Measurements from ENCODE around the gene HABP4. TPM values are rescaled to one million over a fixed set of nuclear protein-coding genes. Genes with fewer than 3 reads are reported as not detected.

Gene HABP4
- total and polyA plus RNA-seq, 10 of the 15 experiments (the other 5 are each of a cell fraction or from before 2014, with no cell fraction given), result 1.6 to 15.4 (median 11.6) TPM

DNA sequence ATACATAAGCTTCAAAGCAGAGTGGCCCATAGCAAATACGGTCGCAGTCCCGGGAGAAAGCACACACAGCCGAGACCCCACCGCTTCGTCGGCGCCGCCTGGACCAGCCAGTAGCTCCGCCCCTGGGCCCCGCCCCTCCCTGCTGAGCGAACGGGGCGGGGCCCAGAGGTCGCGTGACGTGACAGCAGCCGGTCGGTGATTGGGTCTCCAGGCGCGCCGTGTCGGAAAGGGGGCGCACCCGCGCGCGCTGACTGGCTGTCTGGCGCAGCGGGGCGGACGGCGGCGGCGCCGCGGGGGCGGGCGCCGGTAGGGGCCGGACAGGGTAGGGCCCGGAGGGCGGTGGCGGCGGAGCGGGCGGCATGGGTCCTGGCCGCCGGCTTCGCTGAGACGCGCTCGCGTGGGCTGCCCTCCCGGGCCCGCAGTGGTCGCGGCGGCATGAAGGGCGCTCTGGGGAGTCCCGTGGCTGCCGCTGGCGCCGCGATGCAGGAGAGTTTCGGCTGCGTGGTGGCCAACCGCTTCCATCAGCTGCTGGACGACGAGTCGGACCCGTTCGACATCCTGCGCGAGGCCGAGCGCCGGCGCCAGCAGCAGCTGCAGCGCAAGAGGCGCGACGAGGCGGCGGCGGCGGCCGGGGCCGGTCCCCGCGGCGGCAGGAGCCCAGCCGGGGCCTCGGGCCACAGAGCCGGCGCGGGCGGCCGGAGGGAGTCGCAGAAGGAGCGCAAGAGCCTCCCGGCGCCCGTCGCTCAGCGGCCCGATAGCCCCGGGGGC, at the start of gene HABP4 (continued):
- TF ChIP-seq, protein P1, sequence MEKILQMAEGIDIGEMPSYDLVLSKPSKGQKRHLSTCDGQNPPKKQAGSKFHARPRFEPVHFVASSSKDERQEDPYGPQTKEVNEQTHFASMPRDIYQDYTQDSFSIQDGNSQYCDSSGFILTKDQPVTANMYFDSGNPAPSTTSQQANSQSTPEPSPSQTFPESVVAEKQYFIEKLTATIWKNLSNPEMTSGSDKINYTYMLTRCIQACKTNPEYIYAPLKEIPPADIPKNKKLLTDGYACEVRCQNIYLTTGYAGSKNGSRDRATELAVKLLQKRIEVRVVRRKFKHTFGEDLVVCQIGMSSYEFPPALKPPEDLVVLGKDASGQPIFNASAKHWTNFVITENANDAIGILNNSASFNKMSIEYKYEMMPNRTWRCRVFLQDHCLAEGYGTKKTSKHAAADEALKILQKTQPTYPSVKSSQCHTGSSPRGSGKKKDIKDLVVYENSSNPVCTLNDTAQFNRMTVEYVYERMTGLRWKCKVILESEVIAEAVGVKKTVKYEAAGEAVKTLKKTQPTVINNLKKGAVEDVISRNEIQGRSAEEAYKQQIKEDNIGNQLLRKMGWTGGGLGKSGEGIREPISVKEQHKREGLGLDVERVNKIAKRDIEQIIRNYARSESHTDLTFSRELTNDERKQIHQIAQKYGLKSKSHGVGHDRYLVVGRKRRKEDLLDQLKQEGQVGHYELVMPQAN (conservative IDR thresholded peaks at IDR 0.05), result peak; percentile 63; the same call in 1 of the 2 replicates
- TF ChIP-seq BACH1 (IDR thresholded peaks at IDR 0.05; ENCODE audit: borderline replicate concordance) (peak; percentile 51), ZNF274 (IDR thresholded peaks at IDR 0.05; ENCODE audit: insufficient read depth, insufficient read length) (no peak), NR2C1 (IDR thresholded peaks at IDR 0.05) (peak; percentile 58; the same call in 1 of the 2 replicates)
- TF ChIP-seq, protein P2, sequence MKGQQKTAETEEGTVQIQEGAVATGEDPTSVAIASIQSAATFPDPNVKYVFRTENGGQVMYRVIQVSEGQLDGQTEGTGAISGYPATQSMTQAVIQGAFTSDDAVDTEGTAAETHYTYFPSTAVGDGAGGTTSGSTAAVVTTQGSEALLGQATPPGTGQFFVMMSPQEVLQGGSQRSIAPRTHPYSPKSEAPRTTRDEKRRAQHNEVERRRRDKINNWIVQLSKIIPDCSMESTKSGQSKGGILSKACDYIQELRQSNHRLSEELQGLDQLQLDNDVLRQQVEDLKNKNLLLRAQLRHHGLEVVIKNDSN (IDR thresholded peaks at IDR 0.05; ENCODE audit: borderline replicate concordance, extremely low read length, insufficient read depth, low read depth, low read length), result peak; percentile 38

DNA sequence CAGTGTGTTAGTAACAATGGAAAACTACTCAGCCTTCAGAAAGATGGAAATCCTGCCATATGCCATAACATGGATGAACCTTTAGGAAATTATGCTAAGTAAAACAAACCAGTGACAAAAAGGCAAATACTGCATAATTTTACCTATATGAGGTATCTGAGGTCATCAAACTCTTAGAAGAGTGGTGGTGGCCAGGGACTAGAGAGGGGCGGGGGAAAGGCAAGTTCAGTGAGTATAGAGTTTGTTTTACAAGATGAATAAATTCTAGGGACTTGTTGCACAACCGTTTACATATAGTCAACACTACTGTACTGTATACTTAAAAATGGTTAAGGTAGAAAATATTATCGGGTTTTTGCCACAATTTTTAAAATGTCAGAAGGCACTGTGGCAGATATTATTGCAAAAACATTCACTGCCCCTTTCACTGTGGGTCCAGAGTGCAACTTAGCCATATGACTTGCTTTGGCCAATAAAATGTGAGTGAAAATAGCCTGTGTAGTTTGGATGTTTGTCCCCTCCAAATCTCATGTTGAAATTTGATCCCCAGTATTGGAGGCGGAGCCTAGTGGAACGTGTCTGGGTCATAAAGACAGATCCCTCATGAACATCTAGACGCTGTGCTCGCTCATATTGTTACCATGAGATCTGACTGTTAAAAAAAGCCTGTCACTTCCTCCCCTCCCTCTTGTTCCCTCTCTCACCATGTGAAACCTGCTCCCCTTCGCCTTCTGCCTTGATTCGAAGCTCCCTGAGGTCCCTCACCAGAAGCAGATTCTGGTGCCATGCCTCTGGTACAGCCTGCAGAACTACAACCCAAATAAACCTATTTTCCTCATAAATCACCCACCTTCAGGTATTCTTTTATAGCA, 41.3 kb upstream of the HABP4 start:
- Histone ChIP-seq H3K4me2 (ENCODE audit: control insufficient read depth, insufficient read depth) (no peak overlapping the region), H4K20me1 (ENCODE audit: control insufficient read depth, insufficient read depth) (no peaks in the 10 kb centered on the region), H3K4me3 (no peak overlapping the region), H3K27ac (ENCODE audit: control insufficient read depth, insufficient read depth) (no peak overlapping the region), H3K9me3 (replicated peaks; ENCODE audit: control insufficient read depth, insufficient read depth, low read length) (no peaks in the 10 kb centered on the region), H3K27me3 (replicated peaks in 1 of 2; ENCODE audit: control insufficient read depth in 2 of 2, insufficient read depth in 2 of 2, low read length in 1 of 2) (no peaks in the 10 kb centered on the region), H3K4me1 (ENCODE audit: control insufficient read depth, insufficient read depth, low read length) (peaks cover 14% of the 10 kb centered on the region), H2AFZ (ENCODE audit: control insufficient read depth, low read depth, low read length) (no peak overlapping the region), H3K9ac (ENCODE audit: control insufficient read depth, insufficient read depth, low read length) (no peak overlapping the region), H3K36me3 (ENCODE audit: control insufficient read depth in 2 of 2, insufficient read depth in 2 of 2, low read length in 1 of 2) (no peaks in the 10 kb centered on the region; a peak in 2 of 4 replicates), H3K79me2 (ENCODE audit: control insufficient read depth, insufficient read depth, low read length) (peaks cover 42% of the 10 kb centered on the region)
- POLR2A ChIA-PET, result interaction anchor here (0.6 kb wide), 1 partner anchor 9 kb away, joined by 3 read pairs; no protein-coding TSS in a partner anchor
- WGBS (ENCODE audit: insufficient coverage, insufficient replicate concordance, low lambda C conversion rate, missing lambda C conversion rate), result 61% methylated on average over 9 of the region's 9 CpGs
- intact Hi-C loops (cut with micrococcal nuclease; ENCODE audit: unreplicated experiment) (no loop called here), in situ Hi-C loops (cut with MboI) (loop anchor here (25.0 kb wide), 1 partner anchor 1229 kb away; the partner anchor contains the start of genes NCBP1 and TSTD2)
- CTCF ChIA-PET, result interaction anchor here (0.9 kb wide), 1 partner anchor 81 kb away, joined by 3 read pairs; no protein-coding TSS in a partner anchor
- SMC1A ChIA-PET (ENCODE audit: uncharacterized antibody, unreplicated experiment), result interaction anchor here (0.9 to 1.3 kb wide), 3 partner anchors 8 to 14 kb away, joined by 3 to 4 read pairs (median 4); no protein-coding TSS in a partner anchor
- ATAC-seq (no peak), DNase-seq (ENCODE audit: low read depth, low spot score) (no peak), FAIRE-seq (no peak)
- RAD21 ChIA-PET (ENCODE audit: unreplicated experiment), result interaction anchor here (1.2 kb wide), 1 partner anchor 9 kb away, joined by 4 read pairs; no protein-coding TSS in a partner anchor
- TF ChIP-seq ZNF217 (IDR thresholded peaks at IDR 0.05), result no peak
- TF ChIP-seq NFYB (IDR thresholded peaks at IDR 0.05; ENCODE audit: insufficient read depth, low read depth, low read length), result 0 out of 2 replicates have a peak, but pooled peaks have one; percentile 13
- TF ChIP-seq BRCA1 (IDR thresholded peaks at IDR 0.05; ENCODE audit: low read depth, low read length), result no peak
- BruUV-seq (replicated peaks), result no TSS peak

All from GM12878 (cell line).